Osteocyte (in vitro differentiated cells): ENCODE data around the gene NCK1. TPM values are rescaled to one million over a fixed set of nuclear protein-coding genes. Genes with fewer than 3 reads are reported as not detected.
"Not testable (repeated sequence)": the region's sequence is repeated elsewhere in the genome, so short reads cannot be mapped to it uniquely, and the experiment has no call there.

Experiments used
- DNase-seq: peaks from one replicate; pipeline ENCODE4 v3.0.0; 2021; ENCODE audit warnings: mixed read lengths; ENCODE audit not compliant: unreplicated experiment; ENCODE audit errors: extremely low spot score
- H3K27ac Mint-ChIP-seq: one replicate; pipeline ENCODE4 v1.8.0; 2021; ENCODE audit warnings: mild to moderate bottlenecking, mixed read lengths; ENCODE audit not compliant: unreplicated experiment
- H3K27me3 Mint-ChIP-seq: one replicate; pipeline ENCODE4 v1.8.0; 2021; ENCODE audit warnings: mixed read lengths; ENCODE audit not compliant: unreplicated experiment
- H3K36me3 Mint-ChIP-seq: one replicate; pipeline ENCODE4 v1.8.0; 2021; ENCODE audit warnings: mixed read lengths; ENCODE audit not compliant: unreplicated experiment
- H3K4me1 Mint-ChIP-seq: one replicate; pipeline ENCODE4 v1.8.0; 2021; ENCODE audit warnings: mixed read lengths; ENCODE audit not compliant: unreplicated experiment
- H3K4me3 Mint-ChIP-seq: one replicate; pipeline ENCODE4 v1.8.0; 2021; ENCODE audit warnings: mild to moderate bottlenecking, moderate library complexity, mixed read lengths; ENCODE audit not compliant: unreplicated experiment
- H3K9me3 Mint-ChIP-seq: one replicate; pipeline ENCODE4 v1.8.0; 2021; ENCODE audit warnings: mixed read lengths; ENCODE audit not compliant: unreplicated experiment
- total RNA-seq: library from RNA; stranded (reverse); gene quantifications from 2 replicates; pipeline ENCODE4 v1.2.1, GENCODE V29; 2021
- TF ChIP-seq, protein P1 (sequence below): fragments of 200-600 bp; sonication (generic); IDR thresholded peaks from 2 replicates; pipeline ENCODE4 v1.5.0; 2021; ENCODE audit warnings: antibody characterized with exemption, mild to moderate bottlenecking, moderate library complexity

The NCK1 gene
- total RNA-seq, 1 donor from 2014 or later = 38.6 TPM

GRCh38 chr3:136891934-136892855, 30.2 kb downstream of the NCK1 start:
- no peak overlapping the region for H3K27ac Mint-ChIP-seq
- H3K4me3 Mint-ChIP-seq = no peak overlapping the region
- no peak for DNase-seq
- TF ChIP-seq, protein P1, sequence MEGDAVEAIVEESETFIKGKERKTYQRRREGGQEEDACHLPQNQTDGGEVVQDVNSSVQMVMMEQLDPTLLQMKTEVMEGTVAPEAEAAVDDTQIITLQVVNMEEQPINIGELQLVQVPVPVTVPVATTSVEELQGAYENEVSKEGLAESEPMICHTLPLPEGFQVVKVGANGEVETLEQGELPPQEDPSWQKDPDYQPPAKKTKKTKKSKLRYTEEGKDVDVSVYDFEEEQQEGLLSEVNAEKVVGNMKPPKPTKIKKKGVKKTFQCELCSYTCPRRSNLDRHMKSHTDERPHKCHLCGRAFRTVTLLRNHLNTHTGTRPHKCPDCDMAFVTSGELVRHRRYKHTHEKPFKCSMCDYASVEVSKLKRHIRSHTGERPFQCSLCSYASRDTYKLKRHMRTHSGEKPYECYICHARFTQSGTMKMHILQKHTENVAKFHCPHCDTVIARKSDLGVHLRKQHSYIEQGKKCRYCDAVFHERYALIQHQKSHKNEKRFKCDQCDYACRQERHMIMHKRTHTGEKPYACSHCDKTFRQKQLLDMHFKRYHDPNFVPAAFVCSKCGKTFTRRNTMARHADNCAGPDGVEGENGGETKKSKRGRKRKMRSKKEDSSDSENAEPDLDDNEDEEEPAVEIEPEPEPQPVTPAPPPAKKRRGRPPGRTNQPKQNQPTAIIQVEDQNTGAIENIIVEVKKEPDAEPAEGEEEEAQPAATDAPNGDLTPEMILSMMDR = no peak
- H3K9me3 Mint-ChIP-seq = no peaks in the 10 kb centered on the region
- H3K4me1 Mint-ChIP-seq = peaks cover 9% of the 10 kb centered on the region
- H3K36me3 Mint-ChIP-seq = peaks cover 8% of the 10 kb centered on the region
- H3K27me3 Mint-ChIP-seq = no peaks in the 10 kb centered on the region

DNA sequence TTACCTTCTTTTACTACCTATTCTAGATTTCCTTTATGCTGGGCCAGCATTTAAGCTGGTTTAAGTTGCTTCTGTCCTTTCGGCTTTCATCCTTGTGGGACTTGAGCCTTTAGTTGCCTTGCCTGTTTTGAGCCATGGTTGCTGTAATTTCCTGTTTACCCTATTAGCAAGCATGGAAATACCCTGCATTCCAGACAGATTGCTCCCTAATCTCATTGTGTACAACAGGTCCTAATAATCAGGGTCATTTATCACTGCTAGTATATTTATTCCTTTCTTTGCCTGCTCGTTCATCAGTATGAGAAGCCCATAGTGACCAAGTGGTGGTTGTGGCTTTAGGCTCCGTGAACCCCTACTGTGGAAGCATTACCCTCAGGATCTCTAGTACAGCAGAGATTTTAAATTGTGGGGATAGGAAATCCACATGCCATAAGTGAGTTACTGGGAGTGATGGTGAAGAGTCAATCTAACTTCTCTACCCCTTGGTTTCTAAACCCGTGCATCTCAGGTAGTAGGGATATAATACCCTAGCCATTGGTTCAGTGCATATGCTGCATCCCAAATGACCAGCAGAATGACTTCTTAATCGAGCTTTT, 31.9 kb downstream of the NCK1 start:
- peaks cover 9% of the 10 kb centered on the region for H3K4me1 Mint-ChIP-seq
- TF ChIP-seq, protein P1 = no peak
- H3K27me3 Mint-ChIP-seq = no peaks in the 10 kb centered on the region
- no peaks in the 10 kb centered on the region for H3K9me3 Mint-ChIP-seq
- no peak overlapping the region for H3K4me3 Mint-ChIP-seq
- peaks cover 8% of the 10 kb centered on the region for H3K36me3 Mint-ChIP-seq
- DNase-seq = no peak
- H3K27ac Mint-ChIP-seq = no peak overlapping the region

GRCh38 chr3:136897171-136897570, 35.2 kb downstream of the NCK1 start:
- H3K27me3 Mint-ChIP-seq, H3K4me3 Mint-ChIP-seq, DNase-seq, H3K27ac Mint-ChIP-seq: not testable (repeated sequence)
- Mint-ChIP-seq H3K4me1 (peaks cover 17% of the 10 kb centered on the region), H3K36me3 (peaks cover 15% of the 10 kb centered on the region), H3K9me3 (peaks cover 12% of the 10 kb centered on the region)

- H3K4me1 Mint-ChIP-seq = peaks cover 20% of the 10 kb centered on the region
- peaks cover 17% of the 10 kb centered on the region for H3K36me3 Mint-ChIP-seq
- H3K9me3 Mint-ChIP-seq = peaks cover 15% of the 10 kb centered on the region
- TF ChIP-seq, protein P1 = no peak
- H3K27ac Mint-ChIP-seq = no peak overlapping the region
- no peak for DNase-seq
- H3K4me3 Mint-ChIP-seq = no peak overlapping the region
- H3K27me3 Mint-ChIP-seq = no peaks in the 10 kb centered on the region
Measured at GRCh38 chr3:136898549-136898948, 36.5 kb downstream of the NCK1 start.

- H3K4me1 Mint-ChIP-seq = peaks cover 16% of the 10 kb centered on the region
- peaks cover 21% of the 10 kb centered on the region for H3K36me3 Mint-ChIP-seq
- TF ChIP-seq, protein P1 = no peak
- no peaks in the 10 kb centered on the region for H3K27me3 Mint-ChIP-seq
- DNase-seq = no peak
- H3K4me3 Mint-ChIP-seq = no peak overlapping the region
- peaks cover 19% of the 10 kb centered on the region for H3K9me3 Mint-ChIP-seq
- H3K27ac Mint-ChIP-seq = no peak overlapping the region
Measured at GRCh38 chr3:136898954-136899353, 36.9 kb downstream of the NCK1 start.
